GM12878 (cell line): Measurements from ENCODE around the gene KIF4B. TPM values are rescaled to one million over a fixed set of nuclear protein-coding genes. Genes with fewer than 3 reads are reported as not detected.

Experiments
- ATAC-seq: fragments of 200-7000 bp; cut with Tn5 transposase; 3 replicates; pipeline ENCODE4 v1.9.1; 2020; ENCODE audit warnings: mild to moderate bottlenecking, moderate library complexity
- BruUV-seq: library from RNA; stranded (reverse); fragments of 400-500 nt; replicated peaks from 2 replicates; lab custom pipeline; 2021; lab: Mats Ljungman, UMichigan
- CTCF ChIA-PET: fragments of 300-600 bp; sonication (Branson Sonifier 250); formaldehyde crosslinking; extraction: SDS; loops from one replicate; lab custom pipeline; 2021; ENCODE audit warnings: inconsistent platforms; lab: Yijun Ruan, JAX
- POLR2A ChIA-PET: fragments of 350-600 bp; formaldehyde crosslinking; extraction: SDS; loops from one replicate; lab custom pipeline; 2021; ENCODE audit warnings: inconsistent platforms; lab: Charles Lee
- RAD21 ChIA-PET: fragments of 300-600 bp; sonication (Branson Sonifier 250); formaldehyde crosslinking; loops from one replicate; lab custom pipeline; 2023; ENCODE audit warnings: antibody characterized with exemption; ENCODE audit not compliant: unreplicated experiment; lab: Charles Lee
- SMC1A ChIA-PET: fragments of 300-600 bp; sonication (Branson Sonifier 250); formaldehyde crosslinking; loops from one replicate; lab custom pipeline; 2023; ENCODE audit not compliant: unreplicated experiment, uncharacterized antibody; lab: Charles Lee
- DNase-seq: peaks from one replicate; pipeline ENCODE4 v3.0.0-alpha.2; 2011; ENCODE audit warnings: low read depth, low spot score
- FAIRE-seq: peaks from 3 replicates; lab custom pipeline; 2011; peaks lifted over from hg19 to GRCh38; lab: Jason Lieb, UNC
- H2AFZ ChIP-seq: 2 replicates; pipeline ENCODE4 v1.6.0; 2011; ENCODE audit warnings: low read depth, low read length, control low read depth; ENCODE audit not compliant: control insufficient read depth
- H3K27ac ChIP-seq: 2 replicates; pipeline ENCODE4 v1.5.1; 2011; ENCODE audit warnings: control low read depth; ENCODE audit not compliant: control insufficient read depth, insufficient read depth
- H3K27me3 ChIP-seq, 2 experiments: replicated peaks in 1 of 2; 2 replicates each; pipeline versions ENCODE4 v1.6.0 to v1.6.1; 2011; ENCODE audit warnings: low read length in 1 of 2; ENCODE audit not compliant: control insufficient read depth in 2 of 2, insufficient read depth in 2 of 2
- H3K36me3 ChIP-seq, 2 experiments: 2 replicates each; pipeline ENCODE4 v1.5.1; 2011; ENCODE audit warnings: low read length in 1 of 2; ENCODE audit not compliant: control insufficient read depth in 2 of 2, insufficient read depth in 2 of 2
- H3K4me1 ChIP-seq: 2 replicates; pipeline ENCODE4 v1.6.1; 2011; ENCODE audit warnings: mild to moderate bottlenecking, low read length, moderate library complexity, mixed read lengths; ENCODE audit not compliant: control insufficient read depth, insufficient read depth
- H3K4me2 ChIP-seq: 2 replicates; pipeline ENCODE4 v1.6.0; 2011; ENCODE audit warnings: control low read depth; ENCODE audit not compliant: control insufficient read depth, insufficient read depth
- H3K4me3 ChIP-seq: fragments of 200-600 bp; sonication (generic); 2 replicates; pipeline ENCODE4 v1.5.1; 2016
- H3K79me2 ChIP-seq: 2 replicates; pipeline ENCODE4 v1.6.0; 2011; ENCODE audit warnings: low read length; ENCODE audit not compliant: control insufficient read depth, insufficient read depth
- H3K9ac ChIP-seq: 2 replicates; pipeline ENCODE4 v1.8.0; 2011; ENCODE audit warnings: low read length, control low read depth, mixed read lengths; ENCODE audit not compliant: control insufficient read depth, insufficient read depth
- H3K9me3 ChIP-seq: replicated peaks from 3 replicates; pipeline ENCODE4 v1.5.1; 2011; ENCODE audit warnings: mild to moderate bottlenecking, low read length; ENCODE audit not compliant: control insufficient read depth, insufficient read depth
- H4K20me1 ChIP-seq: 2 replicates; pipeline ENCODE4 v1.6.0; 2011; ENCODE audit not compliant: control insufficient read depth, insufficient read depth
- CEBPB ChIP-seq, 2 experiments: fragments of 150-350 bp in 1 of 2; IDR thresholded peaks; 2 replicates each; pipeline ENCODE4 v1.6.1; 2012 to 2014; ENCODE audit warnings: low read depth in 2 of 2, low read length in 2 of 2, borderline replicate concordance in 1 of 2, inconsistent platforms in 1 of 2
- CTCF ChIP-seq, 3 experiments: IDR thresholded peaks in 2 of 3; conservative IDR thresholded peaks in 1 of 3; 2 replicates each; pipeline ENCODE4 v1.5.1; 2011; ENCODE audit warnings: low read depth in 3 of 3, low read length in 3 of 3, mild to moderate bottlenecking in 3 of 3, control low read depth in 2 of 3, moderate library complexity in 2 of 3, inconsistent platforms in 1 of 3, mixed read lengths in 1 of 3; ENCODE audit not compliant: control insufficient read depth in 2 of 3, insufficient read depth in 1 of 3; ENCODE audit errors: extremely low read depth in 1 of 3
- E4F1 ChIP-seq: fragments of 450-650 bp; IDR thresholded peaks from 2 replicates; pipeline ENCODE4 v1.6.1; 2018; ENCODE audit warnings: borderline replicate concordance, mild to moderate bottlenecking; ENCODE audit not compliant: partially characterized antibody
- IKZF2 ChIP-seq, 2 experiments: fragments of 450-650 bp; IDR thresholded peaks; 2 replicates each; pipeline ENCODE4 v1.6.1; 2017; ENCODE audit warnings: mild to moderate bottlenecking in 2 of 2, moderate library complexity in 2 of 2
- IRF4 ChIP-seq: IDR thresholded peaks from 2 replicates; pipeline ENCODE4 v1.6.1; 2011; ENCODE audit warnings: low read depth, low read length
- MAX ChIP-seq: IDR thresholded peaks from 2 replicates; pipeline ENCODE4 v1.6.1; 2012; ENCODE audit warnings: low read depth, low read length, improper control_type of control experiment
- MTA2 ChIP-seq: fragments of 450-650 bp; IDR thresholded peaks from 2 replicates; pipeline ENCODE4 v1.6.1; 2016; ENCODE audit warnings: low read depth, mild to moderate bottlenecking, moderate library complexity
- NBN ChIP-seq: fragments of 450-650 bp; IDR thresholded peaks from 2 replicates; pipeline ENCODE4 v1.6.1; 2016
- PRDM15 ChIP-seq: fragments of 450-650 bp; formaldehyde crosslinking; IDR thresholded peaks from 2 replicates; pipeline ENCODE4 v1.4.0; 2020; ENCODE audit warnings: mild to moderate bottlenecking, moderate library complexity
- SMAD1 ChIP-seq: fragments of 450-650 bp; IDR thresholded peaks from 2 replicates; pipeline ENCODE4 v1.6.1; 2018; ENCODE audit warnings: mild to moderate bottlenecking, low read depth; ENCODE audit not compliant: partially characterized antibody
- ZBTB4 ChIP-seq: fragments of 450-650 bp; formaldehyde crosslinking; IDR thresholded peaks from 2 replicates; pipeline ENCODE4 v1.4.0; 2022; ENCODE audit warnings: mild to moderate bottlenecking, moderate library complexity
- WGBS: methylation state at CpG from one replicate; pipeline ENCODE4 v1.1.6; 2016; ENCODE audit warnings: low lambda C conversion rate; ENCODE audit not compliant: insufficient replicate concordance, insufficient coverage; ENCODE audit errors: missing lambda C conversion rate; 5-methylcytosine and 5-hydroxymethylcytosine counted together
- in situ Hi-C: fragments of 300-500 bp; cut with MboI; formaldehyde crosslinking; loops from 9 replicates; pipeline ENCODE4 v1.14.3; 2018; ENCODE audit warnings: mixed read lengths
- intact Hi-C: fragments of 100-400 bp; cut with micrococcal nuclease; formaldehyde crosslinking; loops from one replicate; pipeline ENCODE4 v1.14.2; 2022; ENCODE audit not compliant: unreplicated experiment
- polyA plus RNA-seq, 11 experiments: library from polyadenylated mRNA; depleted of rRNA in 4 of 11; unstranded in 6 of 11; stranded (reverse) in 5 of 11; fragments of >200 nt; fragmentation: Nextera tagmentation in 4 of 11; fragmentation: Illumina TruSeq in 1 of 11; extraction: Ambion mirVana in 4 of 11; extraction: Trizol in 1 of 11; gene quantifications; 1 replicate in 1 of 11; 2 replicates in 10 of 11; pipeline versions ENCODE4 v1.2.1 to v1.2.3, GENCODE V29; 2011 to 2016; ENCODE audit warnings: inconsistent platforms in 2 of 11, missing spikeins in 2 of 11, low read depth in 1 of 11
- total RNA-seq, 4 experiments: library from RNA; depleted of rRNA in 3 of 4; stranded (reverse); fragments of >200 nt in 3 of 4; fragmentation: Illumina TruSeq in 1 of 4; extraction: Trizol in 1 of 4; gene quantifications; 2 replicates each; pipeline versions ENCODE4 v1.2.1 to v1.2.3, GENCODE V29; 2013 to 2021

Gene KIF4B
- total and polyA plus RNA-seq, 10 of the 15 experiments (the other 5 are each of a cell fraction or from before 2014, with no cell fraction given): 0.02 to 0.20 (median 0.05) TPM; not detected in 4

- CTCF ChIA-PET: interaction anchor here (0.8 to 1.2 kb wide), 2 partner anchors 13 to 32 kb away, joined by 4 read pairs; no protein-coding TSS in a partner anchor
- SMC1A ChIA-PET: no interaction called here
- intact Hi-C loops: no loop called here
- DNase-seq (no peak), FAIRE-seq (no peak), ATAC-seq (no peak)
- BruUV-seq: no TSS peak
- no peaks in the 10 kb centered on the region for H3K79me2 ChIP-seq
- no peak overlapping the region for H2AFZ ChIP-seq
- H3K4me3 ChIP-seq: no peak overlapping the region
- no peaks in the 10 kb centered on the region; a peak in 1 of 4 replicates for H3K27me3 ChIP-seq
- POLR2A ChIA-PET: no interaction called here
- no peak for TF ChIP-seq MAX
- TF ChIP-seq CTCF (IDR thresholded peaks at IDR 0.05 in 2 of 3, conservative IDR thresholded peaks at IDR 0.05 in 1 of 3; ENCODE audit: control insufficient read depth in 2 of 3, extremely low read depth in 1 of 3, insufficient read depth in 1 of 3, low read depth in 3 of 3, low read length in 3 of 3): no peak
- TF ChIP-seq ZBTB4 (CRISPR knock-in tag): no peak
- TF ChIP-seq CEBPB (IDR thresholded peaks at IDR 0.05; ENCODE audit: borderline replicate concordance in 1 of 2, low read depth in 2 of 2, low read length in 2 of 2): no peak
- TF ChIP-seq IKZF2 (IDR thresholded peaks at IDR 0.05): no peak
- TF ChIP-seq IRF4: no peak
- TF ChIP-seq E4F1: no peak
- no peak for TF ChIP-seq PRDM15
- TF ChIP-seq SMAD1: no peak
- no peak for TF ChIP-seq MTA2
- no peak for TF ChIP-seq NBN
- in situ Hi-C loops: no loop called here
- H3K27ac ChIP-seq: no peak overlapping the region
- H4K20me1 ChIP-seq: no peaks in the 10 kb centered on the region
- H3K9me3 ChIP-seq: no peaks in the 10 kb centered on the region
- RAD21 ChIA-PET: no interaction called here
- no peaks in the 10 kb centered on the region for H3K4me1 ChIP-seq
- no peak overlapping the region for H3K9ac ChIP-seq
- H3K4me2 ChIP-seq: no peak overlapping the region
- 49% methylated on average over 5 of the region's 5 CpGs for WGBS
- no peaks in the 10 kb centered on the region for H3K36me3 ChIP-seq
These were observed 15.8 kb upstream of the KIF4B start for GRCh38 chr5:154997746-154998145.
